ENCODE data around the gene VPS29. TPM values are rescaled to one million over a fixed set of nuclear protein-coding genes. Genes with fewer than 3 reads are reported as not detected.
A peak's percentile ranks its signal among the peaks of the same experiment; 100 is the strongest.
"Not testable (repeated sequence)": the region's sequence is repeated elsewhere in the genome, so short reads cannot be mapped to it uniquely, and the experiment has no call there.

VPS29 gene
- total RNA-seq, 1 donor from 2014 or later, result 73.5 TPM

DNA sequence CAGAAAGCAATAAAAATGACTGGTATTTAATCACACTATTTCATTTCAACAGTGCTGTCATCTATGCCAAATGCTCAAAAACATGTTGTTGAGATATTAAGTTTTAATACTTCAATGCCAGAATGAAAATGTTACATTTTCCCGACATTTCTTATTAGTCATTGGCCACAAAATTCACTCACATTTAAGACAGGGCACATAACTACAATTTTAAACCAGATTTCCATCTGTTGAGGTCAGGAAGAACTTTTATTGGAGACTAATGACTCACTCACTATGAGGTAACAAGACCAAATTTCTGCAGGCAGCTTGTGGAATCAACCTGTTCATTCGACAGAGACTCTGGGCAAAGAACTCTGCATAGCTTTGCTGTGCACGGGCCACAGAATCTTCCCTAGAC lies 44.4 kb upstream of the VPS29 start:
- Mint-ChIP-seq H3K4me1 (ENCODE audit: unreplicated experiment) (peaks cover 48% of the 10 kb centered on the region), H3K27ac (ENCODE audit: unreplicated experiment) (peak overlapping the region; percentile 45), H3K4me3 (ENCODE audit: unreplicated experiment) (no peak overlapping the region), H3K9me3 (ENCODE audit: unreplicated experiment) (no peaks in the 10 kb centered on the region), H3K27me3 (ENCODE audit: unreplicated experiment) (no peaks in the 10 kb centered on the region), H3K36me3 (ENCODE audit: unreplicated experiment) (peaks cover 10% of the 10 kb centered on the region)
- TF ChIP-seq CTCF (IDR thresholded peaks at IDR 0.05), result no peak
- DNase-seq (ENCODE audit: extremely low spot score, unreplicated experiment), result no peak

DNA sequence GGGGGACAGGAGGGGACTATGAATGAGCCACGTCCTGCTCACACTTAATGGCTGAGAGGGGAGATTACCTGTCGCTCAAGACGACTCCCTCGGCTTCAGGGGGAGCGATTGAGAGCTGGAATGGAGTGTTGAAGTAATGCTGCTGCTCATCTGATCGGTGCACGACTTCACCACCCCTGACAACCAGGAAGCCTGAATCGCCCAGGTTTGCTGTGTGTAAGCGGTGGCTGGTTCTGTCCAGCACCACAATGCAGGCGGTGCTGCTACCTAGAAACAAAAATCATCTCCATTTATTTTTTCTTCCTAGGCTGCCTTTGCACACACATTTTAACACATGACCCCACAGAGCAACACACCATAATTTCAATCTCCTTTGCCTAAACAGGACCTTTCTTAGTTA lies 43.9 kb upstream of the VPS29 start:
- H3K4me3 Mint-ChIP-seq (ENCODE audit: unreplicated experiment), result no peak overlapping the region
- H3K27ac Mint-ChIP-seq (ENCODE audit: unreplicated experiment), result peak overlapping the region; percentile 45
- H3K27me3 Mint-ChIP-seq (ENCODE audit: unreplicated experiment), result no peaks in the 10 kb centered on the region
- peaks cover 10% of the 10 kb centered on the region for H3K36me3 Mint-ChIP-seq (ENCODE audit: unreplicated experiment)
- peaks cover 48% of the 10 kb centered on the region for H3K4me1 Mint-ChIP-seq (ENCODE audit: unreplicated experiment)
- no peak for DNase-seq (ENCODE audit: extremely low spot score, unreplicated experiment)
- TF ChIP-seq CTCF (IDR thresholded peaks at IDR 0.05), result no peak
- no peaks in the 10 kb centered on the region for H3K9me3 Mint-ChIP-seq (ENCODE audit: unreplicated experiment)

DNA sequence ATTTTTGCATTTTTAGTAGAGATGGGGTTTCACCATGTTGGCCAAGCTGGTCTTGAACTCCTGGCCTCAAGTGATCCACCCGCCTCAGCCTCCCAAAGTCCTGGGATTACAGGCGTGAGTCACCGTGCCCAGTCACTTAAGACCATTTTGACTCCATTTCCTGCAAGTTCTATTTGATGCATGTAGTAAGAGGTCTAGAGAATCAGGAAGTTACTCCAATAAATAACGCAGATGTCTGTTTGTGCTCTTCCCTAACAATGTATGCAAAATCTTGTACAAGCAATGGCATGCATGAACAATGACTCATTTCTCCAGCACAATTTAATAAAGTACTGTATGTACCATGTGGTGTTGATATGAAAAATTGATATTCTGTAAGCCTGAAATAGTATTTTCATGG lies 43.3 kb upstream of the VPS29 start:
- H3K27me3 Mint-ChIP-seq (ENCODE audit: unreplicated experiment); DNase-seq (ENCODE audit: extremely low spot score, unreplicated experiment); H3K9me3 Mint-ChIP-seq (ENCODE audit: unreplicated experiment); H3K36me3 Mint-ChIP-seq (ENCODE audit: unreplicated experiment); H3K4me3 Mint-ChIP-seq (ENCODE audit: unreplicated experiment): not testable (repeated sequence)
- Mint-ChIP-seq H3K27ac (ENCODE audit: unreplicated experiment) (peak overlapping the region; percentile 10), H3K4me1 (ENCODE audit: unreplicated experiment) (peaks cover 48% of the 10 kb centered on the region)

DNA sequence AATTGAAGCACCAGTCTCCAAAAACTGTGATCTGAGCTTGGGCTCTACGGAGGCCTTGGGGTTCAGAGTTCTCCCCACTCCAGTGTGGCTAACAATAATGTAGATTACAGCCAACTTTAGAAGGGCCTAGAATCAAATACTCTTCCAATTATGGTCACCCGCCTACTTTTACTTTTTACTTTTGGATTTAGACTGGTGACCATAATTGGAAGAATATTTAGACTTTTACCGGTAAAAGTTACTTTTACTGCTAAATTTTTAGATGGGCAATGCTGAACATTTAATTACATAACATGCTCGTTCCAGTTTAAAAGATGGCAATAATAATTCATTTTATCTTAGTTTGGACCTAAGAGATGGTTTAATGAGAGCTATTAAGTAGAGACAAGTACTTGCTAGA lies 42.1 kb upstream of the VPS29 start:
- no peaks in the 10 kb centered on the region for H3K9me3 Mint-ChIP-seq (ENCODE audit: unreplicated experiment)
- H3K4me1 Mint-ChIP-seq (ENCODE audit: unreplicated experiment), result peaks cover 44% of the 10 kb centered on the region
- TF ChIP-seq CTCF (IDR thresholded peaks at IDR 0.05), result no peak
- H3K36me3 Mint-ChIP-seq (ENCODE audit: unreplicated experiment), result peaks cover 13% of the 10 kb centered on the region
- no peaks in the 10 kb centered on the region for H3K27me3 Mint-ChIP-seq (ENCODE audit: unreplicated experiment)
- no peak overlapping the region for H3K4me3 Mint-ChIP-seq (ENCODE audit: unreplicated experiment)
- DNase-seq (ENCODE audit: extremely low spot score, unreplicated experiment), result no peak
- peak overlapping the region; percentile 62 for H3K27ac Mint-ChIP-seq (ENCODE audit: unreplicated experiment)

- DNase-seq (ENCODE audit: extremely low spot score, unreplicated experiment), result no peak
- Mint-ChIP-seq H3K9me3 (ENCODE audit: unreplicated experiment) (no peaks in the 10 kb centered on the region), H3K27me3 (ENCODE audit: unreplicated experiment) (no peaks in the 10 kb centered on the region), H3K4me3 (ENCODE audit: unreplicated experiment) (peak overlapping the region; percentile 23), H3K27ac (ENCODE audit: unreplicated experiment) (peak overlapping the region; percentile 62), H3K36me3 (ENCODE audit: unreplicated experiment) (peaks cover 17% of the 10 kb centered on the region), H3K4me1 (ENCODE audit: unreplicated experiment) (peaks cover 40% of the 10 kb centered on the region)
- TF ChIP-seq CTCF (IDR thresholded peaks at IDR 0.05), result no peak
Observed at GRCh38 chr12:110543252-110543959, 41.5 kb upstream of the VPS29 start.

Data from osteocyte (in vitro differentiated cells).